Panc1 (cell line): ENCODE results near the gene ANK3. TPM values are rescaled to one million over a fixed set of nuclear protein-coding genes. Genes with fewer than 3 reads are reported as not detected.
A peak's percentile ranks its signal among the peaks of the same experiment; 100 is the strongest.

Experiments
- ATAC-seq: fragments of 200-7000 bp; cut with Tn5 transposase; 2 replicates; pipeline ENCODE4 v1.9.1; 2020; ENCODE audit warnings: mild to moderate bottlenecking, moderate library complexity
- BruUV-seq: library from RNA; stranded (reverse); fragments of 400-500 nt; replicated peaks from 2 replicates; lab custom pipeline; 2021; lab: Mats Ljungman, UMichigan
- CTCF ChIA-PET: fragments of 300-600 bp; sonication (Branson Sonifier 250); formaldehyde crosslinking; loops from one replicate; lab custom pipeline; 2022; ENCODE audit warnings: antibody characterized with exemption; lab: Charles Lee
- POLR2A ChIA-PET: fragments of 300-600 bp; sonication (Branson Sonifier 250); formaldehyde crosslinking; loops from one replicate; lab custom pipeline; 2022; ENCODE audit warnings: antibody characterized with exemption; lab: Charles Lee
- DNase-seq: peaks from one replicate; pipeline ENCODE4 v3.0.0-alpha.2; 2010; ENCODE audit warnings: low read depth, low spot score
- H3K27ac ChIP-seq: 2 replicates; pipeline ENCODE4 v1.5.1; 2011; ENCODE audit warnings: mild to moderate bottlenecking, low read length, inconsistent platforms
- H3K27me3 ChIP-seq: fragments of 200-500 bp; sonication (Bioruptor generic); 2 replicates; pipeline ENCODE4 v1.6.0; 2014; ENCODE audit warnings: low read length, inconsistent platforms; ENCODE audit not compliant: control insufficient read depth, insufficient read depth
- H3K36me3 ChIP-seq: fragments of 200-500 bp; sonication (Bioruptor generic); 2 replicates; pipeline ENCODE4 v1.5.1; 2014; ENCODE audit warnings: inconsistent platforms, mild to moderate bottlenecking, low read length, moderate library complexity; ENCODE audit not compliant: control insufficient read depth, insufficient read depth
- H3K4me1 ChIP-seq: 2 replicates; pipeline ENCODE4 v1.5.1; 2011; ENCODE audit warnings: inconsistent platforms, mild to moderate bottlenecking, low read length, moderate library complexity; ENCODE audit not compliant: control insufficient read depth, insufficient read depth
- H3K4me3 ChIP-seq, 2 experiments: 2 replicates each; pipeline ENCODE4 v1.5.1; 2011 to 2012; ENCODE audit warnings: low read depth in 2 of 2, low read length in 2 of 2, mild to moderate bottlenecking in 2 of 2, inconsistent platforms in 1 of 2, moderate library complexity in 1 of 2
- H3K9me3 ChIP-seq: fragments of 200-500 bp; sonication (Bioruptor generic); 2 replicates; pipeline ENCODE4 v1.5.1; 2014; ENCODE audit warnings: low read depth, mild to moderate bottlenecking, inconsistent platforms, low read length, moderate library complexity; ENCODE audit not compliant: control insufficient read depth, insufficient read depth
- CTCF ChIP-seq: fragments of 450-650 bp; IDR thresholded peaks from 2 replicates; pipeline ENCODE4 v1.5.1; 2017; ENCODE audit warnings: mild to moderate bottlenecking
- POLR2AphosphoS5 ChIP-seq: IDR thresholded peaks from 2 replicates; pipeline ENCODE4 v1.6.1; 2012; ENCODE audit warnings: mild to moderate bottlenecking, low read depth, low read length, moderate library complexity
- REST ChIP-seq, 2 experiments: IDR thresholded peaks; 2 replicates each; pipeline ENCODE4 v1.6.1; 2011 to 2012; ENCODE audit warnings: low read depth in 2 of 2, control low read depth in 1 of 2, low read length in 1 of 2, mild to moderate bottlenecking in 1 of 2, moderate library complexity in 1 of 2; ENCODE audit not compliant: insufficient read depth in 1 of 2
- SIN3A ChIP-seq: IDR thresholded peaks from 2 replicates; pipeline ENCODE4 v1.6.1; 2012; ENCODE audit warnings: low read depth, mild to moderate bottlenecking, low read length, moderate library complexity, borderline replicate concordance; ENCODE audit not compliant: insufficient read depth
- TCF7L2 ChIP-seq: IDR thresholded peaks from 2 replicates; pipeline ENCODE4 v1.6.1; 2011; ENCODE audit warnings: mild to moderate bottlenecking, low read depth, low read length, inconsistent platforms
- in situ Hi-C: cut with HindIII; loops from 2 replicates; pipeline ENCODE4 v1.10.0; 2016; ENCODE audit warnings: low sequenced_read_pairs, low pct_unique_long_range_greater_than_20kb
- intact Hi-C: fragments of 100-400 bp; cut with micrococcal nuclease; formaldehyde crosslinking; loops from one replicate; pipeline ENCODE4 v1.10.0; 2022; ENCODE audit not compliant: unreplicated experiment
- total RNA-seq: library from RNA; stranded (reverse); gene quantifications from one replicate; pipeline ENCODE4 v1.2.1, GENCODE V29; 2021; ENCODE audit not compliant: unreplicated experiment

ANK3 gene
- total RNA-seq, 1 experiment from 2014 or later = 2.5 TPM

GRCh38 chr10:60048091-60048501, 341.6 kb downstream of the ANK3 start:
- Histone ChIP-seq H3K4me3 (no peak overlapping the region), H3K27me3 (peaks cover 18% of the 10 kb centered on the region), H3K9me3 (no peaks in the 10 kb centered on the region), H3K27ac (no peak overlapping the region), H3K36me3 (no peaks in the 10 kb centered on the region), H3K4me1 (no peaks in the 10 kb centered on the region)
- peak; percentile 50 for TF ChIP-seq CTCF
- no peak for TF ChIP-seq POLR2AphosphoS5
- no peak for TF ChIP-seq TCF7L2
- TF ChIP-seq REST (IDR thresholded peaks at IDR 0.05; ENCODE audit: insufficient read depth in 1 of 2, low read depth in 2 of 2, low read length in 1 of 2) = no peak
- no peak for TF ChIP-seq SIN3A
- intact Hi-C loops (loop anchor here (5.0 kb wide), 1 partner anchor 421 kb away; no protein-coding TSS in a partner anchor), in situ Hi-C loops (no loop called here)
- BruUV-seq = no TSS peak
- ATAC-seq = 0 out of 2 replicates have a peak, but pooled peaks have one; percentile 56
- ChIA-PET CTCF (interaction anchor here (0.6 kb wide), 1 partner anchor 15 kb away, joined by 7 read pairs; no protein-coding TSS in a partner anchor), POLR2A (no interaction called here)
- DNase-seq = no peak

- POLR2A ChIA-PET = no interaction called here
- H3K9me3 ChIP-seq = no peaks in the 10 kb centered on the region
- no peaks in the 10 kb centered on the region for H3K36me3 ChIP-seq
- intact Hi-C loops = loop anchor here (5.0 kb wide), 1 partner anchor 418 kb away; no protein-coding TSS in a partner anchor
- TF ChIP-seq POLR2AphosphoS5 (no peak), REST (IDR thresholded peaks at IDR 0.05; ENCODE audit: insufficient read depth in 1 of 2, low read depth in 2 of 2, low read length in 1 of 2) (no peak), CTCF (no peak), TCF7L2 (no peak), SIN3A (no peak)
- H3K27me3 ChIP-seq = peaks cover 14% of the 10 kb centered on the region
- no TSS peak for BruUV-seq
- CTCF ChIA-PET = no interaction called here
- ATAC-seq (no peak), DNase-seq (no peak)
- H3K4me1 ChIP-seq = no peaks in the 10 kb centered on the region
- in situ Hi-C loops = no loop called here
- H3K4me3 ChIP-seq = no peak overlapping the region
- no peak overlapping the region for H3K27ac ChIP-seq
These were observed 344.1 kb downstream of the ANK3 start for GRCh38 chr10:60045571-60045970.
